A549 (cell line): ENCODE measurements around the gene ZBTB8OS. TPM values are rescaled to one million over a fixed set of nuclear protein-coding genes. Genes with fewer than 3 reads are reported as not detected.
A peak's percentile ranks its signal among the peaks of the same experiment; 100 is the strongest.

ENCODE experiments used
- ATAC-seq, 2 experiments: fragments of 200-7000 bp in 1 of 2; fragments of >200 bp in 1 of 2; cut with Nextera tagmentation in 1 of 2; cut with Tn5 transposase in 1 of 2; 3 replicates each; pipeline versions ENCODE4 v1.8.0 to v1.9.1; 2018 to 2020; ENCODE audit warnings: mild to moderate bottlenecking in 1 of 2, moderate library complexity in 1 of 2
- CTCF ChIA-PET: fragments of 300-600 bp; sonication (Branson Sonifier 250); formaldehyde crosslinking; extraction: SDS; loops from one replicate; lab custom pipeline; 2021; ENCODE audit warnings: antibody characterized with exemption, inconsistent platforms; lab: Yijun Ruan, JAX
- POLR2A ChIA-PET: fragments of 350-600 bp; formaldehyde crosslinking; extraction: SDS; loops from one replicate; lab custom pipeline; 2021; ENCODE audit warnings: antibody characterized with exemption, inconsistent platforms; lab: Yijun Ruan, JAX
- DNase-seq, 2 experiments: peaks; one replicate each; pipeline versions ENCODE4 v3.0.0 to v3.0.0-alpha.2; 2011 to 2016; ENCODE audit warnings: low read depth in 1 of 2, low spot score in 1 of 2
- FAIRE-seq: peaks from 2 replicates; lab custom pipeline; 2011; peaks lifted over from hg19 to GRCh38; lab: Jason Lieb, UNC
- H3K27ac ChIP-seq, 2 experiments: fragments of >200 bp; sonication (Bioruptor Twin); formaldehyde crosslinking; 3 replicates each; pipeline ENCODE4 v1.5.1; 2016 to 2017
- H3K4me1 ChIP-seq: fragments of >200 bp; sonication (Bioruptor Twin); formaldehyde crosslinking; 3 replicates; pipeline ENCODE4 v1.6.1; 2016
- H3K4me2 ChIP-seq: fragments of >200 bp; sonication (Bioruptor Twin); formaldehyde crosslinking; 3 replicates; pipeline ENCODE4 v1.6.1; 2016
- H3K4me3 ChIP-seq: fragments of >200 bp; sonication (Bioruptor Twin); formaldehyde crosslinking; 3 replicates; pipeline ENCODE4 v1.5.1; 2016
- H3K9me3 ChIP-seq: fragments of >200 bp; sonication (Bioruptor Twin); formaldehyde crosslinking; 3 replicates; pipeline ENCODE4 v1.6.1; 2016
- BHLHE40 ChIP-seq: IDR thresholded peaks from 2 replicates; pipeline ENCODE4 v1.6.1; 2012; ENCODE audit warnings: low read depth, low read length, inconsistent platforms
- CBX2 ChIP-seq: fragments of 200-600 bp; sonication (generic); IDR thresholded peaks from 2 replicates; pipeline ENCODE4 v1.6.1; 2016; ENCODE audit warnings: low read depth, mild to moderate bottlenecking, borderline replicate concordance
- CBX8 ChIP-seq: fragments of 200-600 bp; sonication (generic); IDR thresholded peaks from 2 replicates; pipeline ENCODE4 v1.6.1; 2016
- CEBPB ChIP-seq, 2 experiments: fragments of >200 bp in 1 of 2; sonication (Bioruptor Twin) in 1 of 2; formaldehyde crosslinking in 1 of 2; IDR thresholded peaks; 2 replicates each; pipeline ENCODE4 v1.6.1; 2012 to 2016
- CHD4 ChIP-seq: fragments of 200-600 bp; sonication (generic); IDR thresholded peaks from 2 replicates; pipeline ENCODE4 v1.6.1; 2016; ENCODE audit warnings: antibody characterized with exemption, mild to moderate bottlenecking, borderline replicate concordance
- ESRRA ChIP-seq: fragments of 150-350 bp; IDR thresholded peaks from 2 replicates; pipeline ENCODE4 v1.6.1; 2014; ENCODE audit warnings: mild to moderate bottlenecking, low read length, borderline replicate concordance
- FOSB ChIP-seq: fragments of 250-450 bp; sonication (Bioruptor Pico); IDR thresholded peaks from 2 replicates; pipeline ENCODE4 v1.5.0; 2020; ENCODE audit warnings: mild to moderate bottlenecking, moderate library complexity
- FOXS1 ChIP-seq: fragments of 250-450 bp; sonication (Bioruptor Pico); IDR thresholded peaks from 2 replicates; pipeline ENCODE4 v1.5.0; 2020; ENCODE audit warnings: mild to moderate bottlenecking, moderate library complexity
- HDAC2 ChIP-seq: fragments of 200-600 bp; sonication (generic); IDR thresholded peaks from 2 replicates; pipeline ENCODE4 v1.6.1; 2016
- HOXB5 ChIP-seq: fragments of 250-450 bp; sonication (Bioruptor Pico); IDR thresholded peaks from 2 replicates; pipeline ENCODE4 v1.5.0; 2020; ENCODE audit warnings: mild to moderate bottlenecking, moderate library complexity
- JUN ChIP-seq, 2 experiments: fragments of >200 bp; sonication (Bioruptor Twin); formaldehyde crosslinking; IDR thresholded peaks; 2 replicates in 1 of 2; 3 replicates in 1 of 2; pipeline ENCODE4 v1.6.1; 2016 to 2017
- KDM5A ChIP-seq: fragments of 200-600 bp; sonication (generic); IDR thresholded peaks from 2 replicates; pipeline ENCODE4 v1.6.1; 2016; ENCODE audit warnings: antibody characterized with exemption, mild to moderate bottlenecking
- MAZ ChIP-seq: fragments of 150-350 bp; IDR thresholded peaks from 2 replicates; pipeline ENCODE4 v1.6.1; 2014; ENCODE audit warnings: antibody characterized with exemption, low read depth, low read length, borderline replicate concordance
- MYC ChIP-seq: IDR thresholded peaks from 2 replicates; pipeline ENCODE4 v1.6.1; 2012; ENCODE audit warnings: mild to moderate bottlenecking, inconsistent platforms, low read length, improper control_type of control experiment, borderline replicate concordance
- RARB ChIP-seq: fragments of 250-450 bp; sonication (Bioruptor Pico); IDR thresholded peaks from 2 replicates; pipeline ENCODE4 v1.8.0; 2021; ENCODE audit warnings: mild to moderate bottlenecking, moderate library complexity
- RNF2 ChIP-seq: fragments of 200-600 bp; sonication (generic); IDR thresholded peaks from 2 replicates; pipeline ENCODE4 v1.6.1; 2016; ENCODE audit warnings: low read depth, mild to moderate bottlenecking, antibody characterized with exemption, moderate library complexity, borderline replicate concordance
- TFCP2L1 ChIP-seq: fragments of 250-450 bp; sonication (Bioruptor Pico); IDR thresholded peaks from 2 replicates; pipeline ENCODE4 v1.5.0; 2021; ENCODE audit warnings: mild to moderate bottlenecking
- TP53 ChIP-seq: fragments of 250-450 bp; sonication (Bioruptor Pico); IDR thresholded peaks from 2 replicates; pipeline ENCODE4 v1.5.0; 2021; ENCODE audit warnings: mild to moderate bottlenecking, moderate library complexity
- ZC3H11A ChIP-seq: fragments of 450-650 bp; IDR thresholded peaks from 2 replicates; pipeline ENCODE4 v1.6.1; 2014; ENCODE audit warnings: antibody characterized with exemption, mild to moderate bottlenecking
- ZNF302 ChIP-seq: fragments of 250-450 bp; sonication (Bioruptor Pico); IDR thresholded peaks from 2 replicates; pipeline ENCODE4 v1.9.0; 2021; ENCODE audit warnings: inconsistent platforms, mild to moderate bottlenecking, moderate library complexity
- WGBS: methylation state at CpG from one replicate; pipeline ENCODE4 v1.1.6; 2017; ENCODE audit errors: missing lambda C conversion rate; 5-methylcytosine and 5-hydroxymethylcytosine counted together
- polyA plus RNA-seq, 4 experiments: library from polyadenylated mRNA; depleted of rRNA in 3 of 4; stranded (reverse); fragments of >200 nt; fragmentation: RNase III in 1 of 4; extraction: RNeasy Plus Mini Kit Qiagen cat#74134 plus additional on column Dnase treatment in 1 of 4; gene quantifications; 2 replicates in 3 of 4; 3 replicates in 1 of 4; pipeline ENCODE4 v1.2.3, GENCODE V29; 2011 to 2017
- TF ChIP-seq, protein P1 (sequence below): IDR thresholded peaks from 2 replicates; pipeline ENCODE4 v1.6.1; 2012
- TF ChIP-seq, protein P2 (sequence below): IDR thresholded peaks from 2 replicates; pipeline ENCODE4 v1.6.1; 2012; ENCODE audit warnings: low read depth, borderline replicate concordance
- TF ChIP-seq, protein P3 (sequence below): IDR thresholded peaks from 2 replicates; pipeline ENCODE4 v1.6.1; 2012
- TF ChIP-seq, protein P4 (sequence below): fragments of >200 bp; sonication (Bioruptor Twin); formaldehyde crosslinking; IDR thresholded peaks from 2 replicates; pipeline ENCODE4 v1.6.1; 2016

ZBTB8OS gene
- polyA plus RNA-seq, 2 of the 4 experiments (the other 2 are of a cell fraction): 85.4 to 101 TPM

DNA sequence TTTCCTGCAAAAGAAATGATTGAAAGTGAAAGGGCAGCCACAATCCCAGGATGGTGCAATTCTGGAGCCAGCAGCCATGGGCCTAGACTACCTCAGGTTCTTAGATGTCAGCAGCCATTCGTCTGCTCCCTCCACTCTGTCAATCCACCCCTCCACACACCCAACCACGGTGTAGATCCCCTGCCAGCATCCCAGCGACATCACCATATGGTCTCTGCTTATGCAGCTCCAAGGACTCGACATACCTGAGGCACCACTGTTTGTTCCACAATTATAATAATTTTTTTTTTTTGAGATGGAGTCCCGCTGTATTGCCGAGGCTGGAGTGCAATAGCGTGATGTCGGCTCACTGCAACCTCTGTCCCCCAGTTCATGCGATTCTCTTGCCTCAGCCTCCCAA, 45.7 kb upstream of the ZBTB8OS start:
- Histone ChIP-seq H3K4me3 (no peak overlapping the region), H3K27ac (no peak overlapping the region), H3K9me3 (no peaks in the 10 kb centered on the region), H3K4me1 (peaks cover 1% of the 10 kb centered on the region), H3K4me2 (no peak overlapping the region)
- ChIA-PET POLR2A (no interaction called here), CTCF (no interaction called here)
- no peak for FAIRE-seq
- 87% methylated on average over 9 of the region's 9 CpGs for WGBS
- no peak for DNase-seq
- TF ChIP-seq, protein P1, sequence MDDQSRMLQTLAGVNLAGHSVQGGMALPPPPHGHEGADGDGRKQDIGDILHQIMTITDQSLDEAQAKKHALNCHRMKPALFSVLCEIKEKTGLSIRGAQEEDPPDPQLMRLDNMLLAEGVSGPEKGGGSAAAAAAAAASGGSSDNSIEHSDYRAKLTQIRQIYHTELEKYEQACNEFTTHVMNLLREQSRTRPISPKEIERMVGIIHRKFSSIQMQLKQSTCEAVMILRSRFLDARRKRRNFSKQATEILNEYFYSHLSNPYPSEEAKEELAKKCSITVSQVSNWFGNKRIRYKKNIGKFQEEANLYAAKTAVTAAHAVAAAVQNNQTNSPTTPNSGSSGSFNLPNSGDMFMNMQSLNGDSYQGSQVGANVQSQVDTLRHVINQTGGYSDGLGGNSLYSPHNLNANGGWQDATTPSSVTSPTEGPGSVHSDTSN: no peak
- no peak for TF ChIP-seq CBX2
- TF ChIP-seq, protein P2, sequence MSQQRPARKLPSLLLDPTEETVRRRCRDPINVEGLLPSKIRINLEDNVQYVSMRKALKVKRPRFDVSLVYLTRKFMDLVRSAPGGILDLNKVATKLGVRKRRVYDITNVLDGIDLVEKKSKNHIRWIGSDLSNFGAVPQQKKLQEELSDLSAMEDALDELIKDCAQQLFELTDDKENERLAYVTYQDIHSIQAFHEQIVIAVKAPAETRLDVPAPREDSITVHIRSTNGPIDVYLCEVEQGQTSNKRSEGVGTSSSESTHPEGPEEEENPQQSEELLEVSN: no peak
- TF ChIP-seq CBX8: no peak
- no peak; a peak in 1 of 6 replicates for ATAC-seq

DNA sequence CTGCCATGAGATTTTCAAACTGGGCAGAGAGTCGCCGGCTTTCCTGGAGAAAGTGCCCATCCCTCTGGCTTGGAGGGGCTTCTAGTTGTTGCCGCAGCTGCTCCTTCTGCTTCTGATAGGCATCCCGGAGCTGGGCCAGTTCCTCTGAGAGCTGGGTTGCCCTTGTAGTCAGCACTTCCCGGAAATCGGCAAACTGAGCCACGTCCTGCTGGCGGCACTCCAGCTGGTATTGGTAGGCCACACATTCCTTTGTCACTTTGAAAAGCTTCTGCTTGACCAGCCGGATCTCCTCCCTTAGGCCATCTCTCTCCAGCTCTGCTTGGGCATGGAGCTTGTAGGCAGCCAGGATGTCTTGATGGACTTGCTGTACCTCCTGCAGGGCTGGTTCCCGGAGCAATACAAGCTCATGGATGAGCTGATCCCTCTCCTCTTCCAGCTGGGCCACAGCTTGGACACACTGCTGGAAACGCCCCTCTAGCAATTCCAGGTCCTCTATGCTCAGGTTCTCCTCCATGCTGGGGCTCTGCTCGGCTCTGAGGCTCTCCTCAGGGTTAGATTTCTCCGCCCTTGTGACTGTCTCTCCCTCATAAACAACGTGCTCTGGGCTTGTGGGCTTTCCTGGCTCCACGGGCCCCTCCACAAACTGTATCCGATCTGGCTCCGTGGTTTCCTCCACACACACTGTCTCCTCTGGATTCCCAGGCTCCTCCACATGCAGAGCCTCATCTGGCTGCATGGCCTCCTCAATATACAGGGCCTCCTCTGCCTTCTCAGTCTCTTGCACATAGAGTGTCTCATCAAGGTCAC, 45.0 kb upstream of the ZBTB8OS start:
- CTCF ChIA-PET: interaction anchor here (1.4 to 1.5 kb wide), 2 partner anchors 9 to 17 kb away, joined by 4 to 5 read pairs; no protein-coding TSS in a partner anchor
- FAIRE-seq: no peak
- H3K4me1 ChIP-seq: no peaks in the 10 kb centered on the region
- peak; percentile 30 to 40; a peak in 3 of 6 replicates for ATAC-seq
- no peak overlapping the region for H3K4me3 ChIP-seq
- TF ChIP-seq CBX8 (no peak), BHLHE40 (no peak), KDM5A (no peak), ESRRA (no peak), TP53 (CRISPR knock-in tag) (no peak), CHD4 (no peak), FOXS1 (CRISPR knock-in tag) (no peak)
- TF ChIP-seq, protein P3, sequence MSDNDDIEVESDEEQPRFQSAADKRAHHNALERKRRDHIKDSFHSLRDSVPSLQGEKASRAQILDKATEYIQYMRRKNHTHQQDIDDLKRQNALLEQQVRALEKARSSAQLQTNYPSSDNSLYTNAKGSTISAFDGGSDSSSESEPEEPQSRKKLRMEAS: no peak
- H3K27ac ChIP-seq: no peak overlapping the region; a peak in 1 of 6 replicates
- no peaks in the 10 kb centered on the region for H3K9me3 ChIP-seq
- DNase-seq: no peak
- WGBS: 75% methylated on average over 15 of the region's 17 CpGs
- no peak overlapping the region for H3K4me2 ChIP-seq
- POLR2A ChIA-PET: interaction anchor here (0.5 kb wide), 1 partner anchor 443 kb away, joined by 3 read pairs; no protein-coding TSS in a partner anchor

DNA sequence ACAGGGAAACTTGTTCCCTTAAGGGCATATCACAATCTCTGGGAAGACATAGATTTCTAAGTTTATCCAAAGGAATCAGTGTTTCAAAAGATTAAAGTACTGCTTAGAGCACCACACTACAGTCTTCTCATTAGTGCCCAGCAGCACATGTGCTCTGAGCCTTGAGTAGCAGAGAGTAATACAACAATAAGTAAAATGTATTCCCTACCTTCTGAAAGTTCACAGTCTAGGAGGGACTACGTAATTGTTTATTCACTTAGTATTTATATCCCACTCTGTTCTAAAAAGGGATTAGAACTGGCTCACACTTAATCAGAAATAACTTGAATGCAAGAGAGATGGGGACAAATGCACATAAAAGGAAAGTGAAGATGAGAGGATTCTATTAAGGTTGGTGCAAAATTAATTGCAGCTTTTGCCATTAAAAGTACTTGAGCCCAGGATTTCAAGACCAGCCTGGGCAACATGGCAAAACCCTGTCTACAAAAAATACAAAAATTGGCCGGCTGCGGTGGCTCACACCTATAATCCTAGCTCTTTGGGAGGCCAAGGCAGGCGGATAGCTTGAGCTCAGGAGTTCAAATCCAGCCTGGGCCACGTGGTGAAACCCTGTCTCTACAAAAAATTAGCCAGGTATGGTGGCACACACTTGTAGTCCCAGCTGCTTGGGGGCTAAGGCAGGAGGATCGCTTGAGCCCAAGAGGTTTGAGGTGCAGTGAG, 43.3 kb upstream of the ZBTB8OS start:
- DNase-seq (no peak), ATAC-seq (no peak), FAIRE-seq (no peak)
- H3K9me3 ChIP-seq: no peaks in the 10 kb centered on the region
- H3K4me2 ChIP-seq: no peak overlapping the region
- POLR2A ChIA-PET: no interaction called here
- CTCF ChIA-PET: interaction anchor here (1.1 to 1.5 kb wide), 2 partner anchors 7 to 19 kb away, joined by 4 read pairs; no protein-coding TSS in a partner anchor
- H3K27ac ChIP-seq: no peak overlapping the region
- 93% methylated on average over 6 of the region's 6 CpGs for WGBS
- TF ChIP-seq CEBPB (IDR thresholded peaks at IDR 0.05) (no peak), JUN (IDR thresholded peaks at IDR 0.05) (no peak)
- no peak overlapping the region for H3K4me3 ChIP-seq
- H3K4me1 ChIP-seq: no peaks in the 10 kb centered on the region

DNA sequence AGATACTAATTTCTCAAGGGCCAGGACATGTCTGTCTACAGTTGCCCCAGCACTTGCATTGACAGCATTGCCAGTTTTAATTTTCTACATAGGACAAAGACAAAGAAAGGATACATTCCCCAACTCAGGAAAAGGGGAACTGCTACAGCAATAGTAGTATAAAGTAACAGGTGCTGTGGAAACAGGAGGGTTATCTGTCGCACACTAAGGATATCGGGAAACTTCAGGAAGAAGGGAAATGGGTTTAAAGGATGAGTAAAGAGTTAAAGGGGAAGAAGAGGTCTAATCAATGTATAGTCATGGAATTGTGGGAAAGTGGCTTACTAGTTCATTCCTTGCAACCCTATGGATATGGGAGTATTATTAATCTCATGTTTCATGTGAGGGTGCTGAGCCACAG, 36.0 kb upstream of the ZBTB8OS start:
- WGBS: 92% methylated on average over 2 of the region's 2 CpGs
- DNase-seq (no peak), FAIRE-seq (no peak), ATAC-seq (no peak)
- no peak overlapping the region for H3K4me3 ChIP-seq
- H3K9me3 ChIP-seq: no peaks in the 10 kb centered on the region
- ChIA-PET CTCF (interaction anchor here (1.1 to 1.2 kb wide), 2 partner anchors 8 to 87 kb away, joined by 3 to 4 read pairs; no protein-coding TSS in a partner anchor), POLR2A (no interaction called here)
- no peaks in the 10 kb centered on the region for H3K4me1 ChIP-seq
- H3K27ac ChIP-seq: no peak overlapping the region
- TF ChIP-seq ZNF302 (CRISPR knock-in tag): no peak
- no peak for TF ChIP-seq CBX8
- no peak for TF ChIP-seq TFCP2L1
- TF ChIP-seq MAZ: no peak
- TF ChIP-seq, protein P3: no peak
- TF ChIP-seq TP53 (CRISPR knock-in tag): no peak
- no peak for TF ChIP-seq JUN (IDR thresholded peaks at IDR 0.05)
- no peak for TF ChIP-seq MYC
- TF ChIP-seq, protein P4, sequence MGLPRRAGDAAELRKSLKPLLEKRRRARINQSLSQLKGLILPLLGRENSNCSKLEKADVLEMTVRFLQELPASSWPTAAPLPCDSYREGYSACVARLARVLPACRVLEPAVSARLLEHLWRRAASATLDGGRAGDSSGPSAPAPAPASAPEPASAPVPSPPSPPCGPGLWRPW: no peak
- TF ChIP-seq ZC3H11A: no peak
- TF ChIP-seq FOSB (CRISPR knock-in tag): no peak
- no peak for TF ChIP-seq CHD4
- no peak for TF ChIP-seq RNF2
- TF ChIP-seq HOXB5 (CRISPR knock-in tag): no peak
- TF ChIP-seq HDAC2: no peak
- TF ChIP-seq RARB (CRISPR knock-in tag): no peak
- no peak overlapping the region for H3K4me2 ChIP-seq
